PC-9 (cell line): Measurements from ENCODE around the gene SPATS2L. TPM values are rescaled to one million over a fixed set of nuclear protein-coding genes. Genes with fewer than 3 reads are reported as not detected.

Experiments
- BruUV-seq: library from RNA; stranded (reverse); fragments of 400-500 nt; replicated peaks from 2 replicates; lab custom pipeline; 2021; lab: Mats Ljungman, UMichigan
- CTCF ChIA-PET: fragments of 300-600 bp; sonication (Branson Sonifier 250); formaldehyde crosslinking; loops from one replicate; lab custom pipeline; 2022; ENCODE audit warnings: antibody characterized with exemption; lab: Charles Lee
- POLR2A ChIA-PET: fragments of 300-600 bp; sonication (Branson Sonifier 250); formaldehyde crosslinking; loops from one replicate; lab custom pipeline; 2022; ENCODE audit warnings: antibody characterized with exemption; ENCODE audit not compliant: unreplicated experiment; lab: Charles Lee
- DNase-seq, 2 experiments: peaks; one replicate each; pipeline versions ENCODE4 v3.0.0 to v3.0.0-alpha.2; 2015 to 2022; ENCODE audit warnings: mixed read lengths in 1 of 2
- H2AFZ ChIP-seq: fragments of 200-600 bp; sonication (generic); 2 replicates; pipeline ENCODE4 v1.8.1; 2017; ENCODE audit warnings: antibody characterized with exemption
- H3F3A ChIP-seq: fragments of 200-600 bp; sonication (generic); 2 replicates; pipeline ENCODE4 v1.8.1; 2017; ENCODE audit warnings: antibody characterized with exemption, mild to moderate bottlenecking, low read depth; ENCODE audit not compliant: insufficient read depth
- H3K27ac ChIP-seq: fragments of 200-600 bp; sonication (generic); 2 replicates; pipeline ENCODE4 v1.6.1; 2016; ENCODE audit warnings: mixed run types
- H3K27me3 ChIP-seq: fragments of 200-600 bp; sonication (generic); 2 replicates; pipeline ENCODE4 v1.6.1; 2016; ENCODE audit warnings: low read depth, mixed run types; ENCODE audit not compliant: insufficient read depth
- H3K36me3 ChIP-seq: fragments of 200-600 bp; sonication (generic); 2 replicates; pipeline ENCODE4 v1.6.1; 2016; ENCODE audit warnings: low read depth, mixed run types
- H3K4me1 ChIP-seq: fragments of 200-600 bp; sonication (generic); replicated peaks from 2 replicates; pipeline ENCODE4 v1.6.1; 2016; ENCODE audit warnings: mixed run types; ENCODE audit not compliant: insufficient read depth
- H3K4me2 ChIP-seq: fragments of 200-600 bp; sonication (generic); 2 replicates; pipeline ENCODE4 v1.6.1; 2017; ENCODE audit warnings: mixed run types
- H3K4me3 ChIP-seq: fragments of 200-600 bp; sonication (generic); 2 replicates; pipeline ENCODE4 v1.6.1; 2016; ENCODE audit warnings: mixed run types
- H3K79me2 ChIP-seq: fragments of 200-600 bp; sonication (generic); 2 replicates; pipeline ENCODE4 v1.6.1; 2017; ENCODE audit warnings: low read depth, mixed run types
- H3K9me2 ChIP-seq: fragments of 200-600 bp; sonication (generic); 2 replicates; pipeline ENCODE4 v1.8.1; 2017; ENCODE audit warnings: mild to moderate bottlenecking; ENCODE audit not compliant: insufficient read depth
- H3K9me3 ChIP-seq: fragments of 200-600 bp; sonication (generic); 2 replicates; pipeline ENCODE4 v1.8.1; 2016; ENCODE audit warnings: low read depth; ENCODE audit not compliant: insufficient read depth
- H4K20me1 ChIP-seq: fragments of 200-600 bp; sonication (generic); 2 replicates; pipeline ENCODE4 v1.8.1; 2017; ENCODE audit not compliant: insufficient read depth
- CTCF ChIP-seq: fragments of 200-600 bp; sonication (generic); conservative IDR thresholded peaks from 2 replicates; pipeline ENCODE4 v1.6.1; 2017; ENCODE audit warnings: mixed run types, antibody characterized with exemption, mild to moderate bottlenecking, moderate library complexity
- EZH2 ChIP-seq: fragments of 200-600 bp; sonication (generic); IDR thresholded peaks from 2 replicates; pipeline ENCODE4 v1.8.0; 2017; ENCODE audit warnings: antibody characterized with exemption, low read depth
- intact Hi-C: fragments of 100-400 bp; cut with micrococcal nuclease; formaldehyde crosslinking; loops from one replicate; pipeline ENCODE4 v1.10.0; 2022; ENCODE audit not compliant: unreplicated experiment
- total RNA-seq: library from RNA; stranded (reverse); gene quantifications from 2 replicates; pipeline ENCODE4 v1.2.3, GENCODE V29; 2021

SPATS2L gene
- total RNA-seq, 1 experiment from 2014 or later = 199 TPM

DNA sequence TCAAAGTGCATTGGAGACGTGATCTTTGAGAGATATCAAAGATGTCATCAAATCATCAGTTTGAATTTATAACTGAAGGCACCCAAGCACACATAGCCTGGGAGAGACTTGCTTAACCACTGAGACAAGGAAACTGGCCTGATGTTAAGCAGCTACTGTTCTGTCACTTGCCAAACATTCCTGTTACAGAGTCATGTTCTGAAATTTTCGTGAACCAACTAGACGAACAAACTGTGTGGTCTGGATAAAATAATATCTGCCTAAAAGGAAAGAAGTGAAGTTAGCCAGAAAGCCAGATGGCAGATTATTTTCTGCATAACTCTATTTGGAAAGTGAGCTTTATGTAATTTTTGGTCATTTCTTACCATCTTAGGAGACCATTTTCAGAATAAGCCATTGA lies 51.4 kb downstream of the SPATS2L start:
- Histone ChIP-seq H3K4me3 (no peak overlapping the region), H3K27me3 (no peaks in the 10 kb centered on the region), H3K9me3 (no peaks in the 10 kb centered on the region), H4K20me1 (no peaks in the 10 kb centered on the region), H3K9me2 (no peaks in the 10 kb centered on the region), H3F3A (peaks cover 16% of the 10 kb centered on the region; the same call in 1 of the 2 replicates), H3K36me3 (no peaks in the 10 kb centered on the region), H3K4me2 (no peak overlapping the region), H2AFZ (no peak overlapping the region), H3K27ac (no peak overlapping the region), H3K4me1 (peaks cover 21% of the 10 kb centered on the region), H3K79me2 (peaks cover 61% of the 10 kb centered on the region)
- CTCF ChIA-PET = no interaction called here
- no peak for TF ChIP-seq EZH2
- TF ChIP-seq CTCF = no peak
- no TSS peak for BruUV-seq
- POLR2A ChIA-PET = no interaction called here
- intact Hi-C loops = no loop called here
- DNase-seq = no peak

DNA sequence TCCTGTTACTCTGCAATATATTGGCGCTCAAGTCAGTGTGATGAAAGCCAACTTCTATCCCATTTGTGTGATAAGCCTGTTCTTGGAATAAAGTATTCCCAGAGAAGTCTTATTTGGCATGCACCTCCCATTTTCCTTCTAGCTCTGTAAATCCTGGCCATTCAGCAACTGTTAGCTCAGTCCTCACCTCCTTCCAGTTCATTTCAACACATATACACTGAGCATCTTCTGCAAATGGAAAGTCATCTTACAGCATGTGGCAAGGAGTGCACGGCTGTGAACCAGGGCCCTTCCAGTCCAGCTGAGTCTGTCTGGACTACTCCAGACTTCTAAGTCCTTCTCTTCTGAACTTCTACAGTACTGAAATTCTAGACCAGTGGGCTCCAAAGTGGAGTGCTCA lies 53.1 kb downstream of the SPATS2L start:
- peaks cover 5% of the 10 kb centered on the region for H3K4me1 ChIP-seq
- H3K4me2 ChIP-seq = no peak overlapping the region
- H3K36me3 ChIP-seq = no peaks in the 10 kb centered on the region
- no TSS peak for BruUV-seq
- TF ChIP-seq EZH2 (no peak), CTCF (no peak)
- ChIA-PET CTCF (no interaction called here), POLR2A (no interaction called here)
- no peaks in the 10 kb centered on the region for H4K20me1 ChIP-seq
- no peak overlapping the region for H3K4me3 ChIP-seq
- H3K9me2 ChIP-seq = no peaks in the 10 kb centered on the region
- DNase-seq = no peak
- intact Hi-C loops = no loop called here
- no peaks in the 10 kb centered on the region for H3K9me3 ChIP-seq
- H3K79me2 ChIP-seq = peaks cover 59% of the 10 kb centered on the region
- H3K27ac ChIP-seq = no peak overlapping the region
- peaks cover 20% of the 10 kb centered on the region; the same call in 1 of the 2 replicates for H3F3A ChIP-seq
- no peaks in the 10 kb centered on the region for H3K27me3 ChIP-seq
- no peak overlapping the region for H2AFZ ChIP-seq

DNA sequence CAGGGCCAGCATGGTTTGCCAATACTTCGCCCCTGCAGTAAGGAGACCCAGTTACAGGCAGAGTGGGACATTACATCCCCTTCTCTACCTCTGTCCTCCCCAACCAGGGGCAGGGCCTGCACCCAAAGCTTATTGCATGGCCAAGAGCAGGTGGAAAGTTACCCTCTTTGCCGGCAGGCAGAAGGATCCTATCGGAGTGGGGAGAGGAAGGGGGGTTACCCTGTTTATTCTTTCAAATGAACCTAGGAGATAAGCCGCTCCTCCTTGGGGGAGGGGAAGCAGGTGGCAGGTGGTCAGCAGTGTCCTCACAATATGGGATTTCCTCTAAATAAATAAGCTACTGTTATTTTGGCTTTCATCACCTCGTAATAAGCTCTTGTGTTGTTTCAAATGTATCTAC lies 53.9 kb downstream of the SPATS2L start:
- H3K36me3 ChIP-seq = no peaks in the 10 kb centered on the region
- no TSS peak for BruUV-seq
- no peak overlapping the region for H3K27ac ChIP-seq
- H3K9me2 ChIP-seq = no peaks in the 10 kb centered on the region
- no peak overlapping the region for H2AFZ ChIP-seq
- no peak overlapping the region for H3K4me2 ChIP-seq
- no peak for DNase-seq
- intact Hi-C loops = no loop called here
- no peaks in the 10 kb centered on the region for H3K4me1 ChIP-seq
- peaks cover 56% of the 10 kb centered on the region for H3K79me2 ChIP-seq
- no peaks in the 10 kb centered on the region for H3K27me3 ChIP-seq
- no peaks in the 10 kb centered on the region for H4K20me1 ChIP-seq
- POLR2A ChIA-PET = no interaction called here
- no peak for TF ChIP-seq CTCF
- no peak for TF ChIP-seq EZH2
- CTCF ChIA-PET = interaction anchor here (0.6 kb wide), 2 partner anchors 12 to 47 kb away, joined by 3 to 4 read pairs; no protein-coding TSS in a partner anchor
- H3K4me3 ChIP-seq = no peak overlapping the region
- H3F3A ChIP-seq = peaks cover 20% of the 10 kb centered on the region; the same call in 1 of the 2 replicates
- H3K9me3 ChIP-seq = no peaks in the 10 kb centered on the region
